CD4-positive, alpha-beta T cell treated with Interleukin-6 for 4 hours (primary cell): Measurements from ENCODE around the gene MEGF11.
"Not testable (repeated sequence)": the region's sequence is repeated elsewhere in the genome, so short reads cannot be mapped to it uniquely, and the experiment has no call there.

Source experiments
- DNase-seq: peaks from one replicate; pipeline ENCODE4 v3.0.0-alpha.2; 2020; ENCODE audit warnings: mixed read lengths

The MEGF11 gene

DNA sequence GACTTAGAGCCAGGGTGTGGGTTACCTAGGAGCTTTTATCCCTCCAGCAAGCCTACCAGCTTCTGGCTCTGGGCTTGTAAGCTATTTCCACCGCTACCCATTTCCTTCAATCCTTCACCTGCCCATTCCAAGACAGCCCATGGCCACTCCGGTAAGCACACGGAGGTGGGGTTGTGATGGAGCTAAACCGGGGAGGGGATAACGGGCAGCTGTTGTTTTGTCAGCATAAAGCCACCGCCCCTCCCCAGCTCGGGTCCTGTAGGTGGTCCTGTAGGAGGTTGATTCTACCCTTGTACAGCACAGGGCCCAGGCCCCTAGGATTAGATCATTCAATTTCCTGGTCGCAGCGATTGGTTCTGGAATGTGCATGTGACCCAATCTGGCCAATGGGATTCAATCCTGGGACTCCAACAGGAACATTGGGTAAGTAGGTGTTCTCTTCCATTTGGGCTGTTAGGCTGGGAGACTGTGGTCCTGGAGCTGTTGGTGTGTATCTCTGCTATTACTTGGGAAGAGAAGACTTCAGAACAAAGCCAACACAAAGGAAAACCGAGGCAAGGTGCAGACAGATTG is 233.6 kb downstream of the MEGF11 start:
- DNase-seq = no peak

DNA sequence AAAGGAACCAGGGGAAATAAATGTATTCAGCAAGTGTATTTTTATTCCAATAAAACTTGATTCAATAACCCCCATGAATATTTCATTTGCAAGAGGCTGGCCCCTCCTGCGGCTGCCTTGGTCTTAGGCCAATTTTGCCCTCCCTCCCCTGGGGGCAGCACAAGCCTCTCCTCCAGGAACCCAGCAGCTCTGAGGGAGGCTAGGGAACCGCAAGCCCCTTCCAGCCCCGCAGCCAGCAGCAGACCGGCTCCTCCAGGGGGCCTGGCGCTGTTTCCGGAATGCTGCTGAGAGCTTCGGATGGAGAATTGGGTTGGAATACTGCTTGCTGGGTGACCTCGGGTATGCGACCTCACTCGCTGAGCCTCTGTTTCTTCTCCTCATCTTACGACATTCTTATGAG is 234.2 kb downstream of the MEGF11 start:
- DNase-seq = no peak

DNA sequence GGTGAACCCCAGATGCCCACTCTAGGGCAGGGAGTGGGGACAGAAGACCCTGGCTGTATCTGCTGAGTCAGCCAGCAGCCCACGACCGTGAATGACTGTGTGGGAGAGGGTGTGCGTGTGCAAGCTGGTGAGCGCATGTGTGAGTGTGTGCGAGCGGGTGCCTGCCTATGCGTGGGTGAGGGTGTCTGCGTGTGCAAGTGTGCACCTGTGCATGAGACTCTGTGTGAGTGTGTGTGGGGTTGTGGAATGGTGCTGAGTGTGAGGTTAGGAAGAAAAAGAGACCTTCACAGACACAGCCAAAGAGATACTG is 235.1 kb downstream of the MEGF11 start:
- DNase-seq = no peak

DNA sequence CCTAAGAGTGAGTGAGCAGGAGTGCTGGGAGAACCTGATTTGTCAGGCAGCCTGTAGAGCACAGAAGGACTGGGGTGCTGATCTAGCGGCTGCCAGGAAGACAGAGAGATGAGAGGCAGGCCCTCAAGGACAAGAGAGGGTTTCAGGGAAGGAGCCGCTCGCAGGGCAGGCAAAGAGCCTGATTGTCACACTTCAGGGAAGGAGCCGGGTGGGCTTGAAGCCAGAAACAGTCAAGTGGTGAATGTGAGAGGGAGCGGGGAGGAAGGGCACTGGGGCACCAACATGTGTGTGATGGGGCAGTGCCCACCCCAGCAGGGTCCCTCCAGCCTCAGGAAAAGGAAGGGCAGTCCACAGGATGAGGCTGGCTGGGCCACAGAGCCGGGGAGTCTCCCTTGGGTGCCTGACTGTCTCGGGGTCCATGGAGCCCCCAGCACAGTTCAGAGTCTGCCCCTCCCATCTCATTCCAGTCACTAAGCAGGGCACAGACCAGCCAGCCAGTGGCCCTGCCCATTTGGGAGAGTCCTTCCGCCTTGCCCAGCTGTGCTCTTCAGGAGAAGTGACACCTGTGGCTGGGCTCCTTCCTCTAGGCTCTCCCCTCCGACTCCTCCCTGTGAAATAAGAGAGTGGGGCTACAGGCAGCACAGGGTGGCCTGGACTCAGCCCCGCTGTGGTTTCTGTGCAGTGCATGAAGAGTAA is 235.6 kb downstream of the MEGF11 start:
- DNase-seq = no peak

DNA sequence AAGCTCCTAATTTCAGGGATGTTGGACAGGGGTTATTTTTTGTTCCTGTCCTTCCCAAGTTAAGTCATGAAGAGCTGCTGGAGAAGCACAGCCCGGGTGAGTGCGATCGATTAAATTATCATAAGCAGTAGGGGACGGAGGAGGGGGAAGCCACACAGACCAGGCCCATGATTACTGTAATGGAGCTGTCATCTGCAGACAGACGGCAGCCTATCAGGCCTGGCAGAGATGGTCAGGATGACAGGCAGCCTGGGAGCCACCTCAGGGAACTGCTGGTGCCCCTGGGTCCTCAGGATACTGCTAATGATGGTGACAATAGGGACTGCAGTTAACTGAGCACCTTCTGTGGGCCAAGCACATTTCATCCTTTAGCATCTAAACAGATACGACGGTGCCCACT is 236.6 kb downstream of the MEGF11 start:
- DNase-seq = no peak

DNA sequence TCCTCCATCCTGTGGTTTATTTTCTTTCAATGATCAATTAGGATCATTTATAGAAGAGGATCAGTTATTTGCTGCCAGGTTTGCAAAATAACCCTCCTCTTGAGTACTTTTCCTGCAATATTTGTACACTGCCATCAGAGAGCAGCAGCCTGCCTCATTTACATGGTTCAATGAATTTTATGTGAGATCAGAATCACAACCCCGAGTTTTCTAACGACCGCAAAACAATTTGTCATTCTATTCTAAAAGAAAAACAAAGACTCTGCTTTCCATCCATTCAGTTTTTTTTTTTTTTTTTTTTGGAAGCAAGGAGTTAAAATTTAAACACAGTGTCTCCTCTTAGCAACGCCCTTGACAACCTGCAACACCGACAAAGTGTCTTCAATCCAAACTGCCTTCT is 237.4 kb downstream of the MEGF11 start:
- no peak for DNase-seq

DNA sequence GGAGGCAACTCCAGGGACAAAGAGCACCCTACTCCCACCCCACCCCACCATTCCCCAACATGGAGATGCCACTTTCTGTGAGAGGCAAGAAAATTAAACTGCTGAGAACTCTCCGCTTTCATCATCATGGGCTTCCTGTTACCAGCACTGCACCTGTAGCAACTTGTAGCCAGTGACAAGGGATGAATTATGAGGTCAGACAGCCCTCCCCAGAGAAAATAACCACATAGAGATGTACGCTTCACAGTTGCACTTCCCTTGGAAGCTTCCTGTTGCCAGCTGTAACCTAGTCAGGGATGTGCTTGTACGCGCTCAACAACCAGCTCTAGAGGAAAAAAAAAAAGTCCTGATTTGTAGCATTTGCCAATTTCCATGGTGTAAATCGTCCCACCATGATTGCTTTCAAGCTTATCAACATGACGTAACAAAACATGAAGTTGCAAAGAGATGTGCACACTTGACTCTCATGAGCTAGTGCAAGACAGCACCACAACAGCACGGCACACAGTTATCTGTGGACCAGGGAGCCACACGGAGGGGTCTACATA is 238.8 kb downstream of the MEGF11 start:
- DNase-seq = no peak

DNA sequence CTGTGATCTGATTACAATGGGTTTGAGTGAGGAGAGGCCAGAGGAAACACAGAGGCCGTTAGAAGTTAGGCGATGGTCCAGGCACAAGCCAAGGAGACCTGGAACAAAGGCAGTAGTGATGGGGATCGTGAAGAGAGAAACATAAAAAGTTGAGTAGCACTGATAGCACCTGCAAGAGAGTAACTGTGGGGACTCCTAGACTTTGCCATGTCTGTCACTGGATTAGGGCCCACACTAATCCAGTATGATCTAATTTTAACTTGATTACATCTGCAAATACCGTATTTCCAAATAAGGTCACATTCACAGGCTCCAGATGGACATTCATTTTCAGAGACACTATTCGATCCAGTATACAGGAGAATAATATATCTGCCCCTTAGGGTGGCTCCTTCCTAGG is 239.5 kb downstream of the MEGF11 start:
- DNase-seq = no peak

DNA sequence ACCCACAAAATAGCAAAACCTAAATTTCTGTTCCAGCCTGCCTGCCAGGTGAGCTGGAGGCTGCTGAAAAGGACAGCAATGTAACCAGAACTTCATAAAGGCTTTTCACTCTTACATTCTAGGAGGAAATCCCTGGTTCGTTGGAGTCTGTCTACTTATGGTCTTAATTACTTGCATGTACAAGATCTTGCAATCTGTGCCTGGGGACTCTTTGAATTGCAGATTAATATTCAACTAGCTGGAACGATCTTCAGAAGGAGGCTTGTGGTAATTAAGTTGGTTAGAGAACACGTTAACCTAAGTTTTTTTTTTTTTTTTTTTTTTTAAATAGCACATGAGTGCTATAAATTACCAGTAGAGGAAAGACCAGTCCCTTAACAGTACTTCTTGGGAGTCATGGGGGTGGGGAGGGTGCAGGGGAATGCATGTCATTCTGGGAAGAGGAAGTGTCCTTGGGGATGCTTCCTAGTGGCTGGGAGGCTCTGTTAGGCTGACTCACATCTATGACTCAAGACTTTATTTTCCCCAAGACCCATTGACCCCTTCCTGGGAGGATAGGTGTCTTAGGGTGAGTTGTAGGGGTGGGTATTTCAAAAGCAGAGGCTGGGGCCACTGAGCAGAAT is 244.5 kb downstream of the MEGF11 start:
- DNase-seq = no peak

DNA sequence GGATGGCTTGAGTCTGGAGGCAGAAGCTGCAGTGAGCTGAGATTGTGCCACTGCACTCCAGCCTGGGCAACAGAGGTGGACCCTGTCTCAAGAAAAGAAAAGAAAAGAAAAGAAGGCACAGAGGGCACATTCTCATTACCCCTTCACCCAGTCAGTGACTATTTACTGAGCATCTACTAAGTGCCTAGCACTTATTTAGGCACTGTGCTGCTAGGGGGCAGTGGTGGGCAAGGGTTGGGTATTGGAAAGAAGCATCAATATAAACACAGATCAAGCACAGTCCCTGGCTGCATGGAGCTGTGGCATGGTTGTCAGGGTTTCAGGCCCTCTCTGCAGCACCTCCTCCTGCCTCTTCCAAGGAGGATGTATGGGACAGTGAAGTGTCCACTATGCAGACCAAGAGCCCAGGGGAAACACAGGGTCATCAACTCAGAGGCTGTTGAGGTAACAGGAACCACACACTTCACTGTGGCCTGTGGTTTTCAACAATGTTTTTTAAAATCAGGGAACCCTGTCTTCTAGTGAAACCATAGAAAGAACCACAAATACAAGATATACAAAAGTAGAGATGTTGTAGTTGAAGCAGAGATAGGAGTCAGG is 245.8 kb downstream of the MEGF11 start:
- no peak for DNase-seq

DNA sequence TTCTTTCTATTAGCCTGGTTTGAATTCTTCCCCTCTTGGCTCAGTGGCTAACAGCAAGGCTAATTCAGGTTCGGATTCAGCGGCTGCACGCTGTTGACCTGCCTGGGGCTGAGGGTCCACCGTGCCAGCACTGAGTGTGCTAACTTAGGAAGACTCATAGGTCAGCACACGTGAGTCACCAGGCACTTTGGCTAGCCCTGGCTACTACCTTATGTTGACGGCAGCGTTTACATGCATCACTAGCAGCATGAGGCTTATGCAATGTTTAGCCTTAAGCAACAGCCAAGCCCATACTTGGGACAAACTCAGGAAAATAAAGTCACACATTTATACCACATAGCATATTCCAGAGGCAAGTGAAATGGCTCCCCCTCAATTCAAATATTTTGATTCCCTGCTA is 246.6 kb downstream of the MEGF11 start:
- no peak for DNase-seq

DNA sequence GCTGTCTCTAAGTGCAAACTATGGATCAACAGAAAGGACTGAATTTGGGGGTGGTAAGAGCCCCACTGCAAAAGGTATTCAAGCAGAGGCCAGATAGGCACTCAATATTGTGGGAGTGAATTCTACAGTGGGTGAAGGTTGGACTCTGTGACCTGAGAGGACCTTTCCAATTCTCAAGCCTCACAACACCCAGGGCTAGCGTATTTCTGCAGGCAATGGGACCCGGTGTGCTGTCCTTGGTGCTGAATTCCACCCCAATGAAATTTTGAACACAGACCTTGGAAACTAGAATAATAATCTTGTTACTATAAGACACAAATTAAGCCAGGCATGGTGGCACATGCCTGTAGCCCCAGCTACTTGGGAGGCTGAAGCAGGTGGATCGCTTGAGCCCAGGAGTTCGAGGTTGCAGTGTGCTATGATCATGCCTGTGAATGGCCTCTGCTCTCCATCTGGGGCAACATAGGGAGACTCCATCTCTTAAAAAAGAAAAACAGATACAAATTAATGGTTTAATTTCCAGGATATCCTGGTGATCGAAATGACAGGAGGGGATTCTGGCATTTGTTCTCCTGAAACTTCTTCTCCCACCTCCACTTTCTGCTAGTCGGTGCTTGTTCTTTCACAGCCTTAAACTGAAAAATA is 248.8 kb downstream of the MEGF11 start:
- no peak for DNase-seq

DNA sequence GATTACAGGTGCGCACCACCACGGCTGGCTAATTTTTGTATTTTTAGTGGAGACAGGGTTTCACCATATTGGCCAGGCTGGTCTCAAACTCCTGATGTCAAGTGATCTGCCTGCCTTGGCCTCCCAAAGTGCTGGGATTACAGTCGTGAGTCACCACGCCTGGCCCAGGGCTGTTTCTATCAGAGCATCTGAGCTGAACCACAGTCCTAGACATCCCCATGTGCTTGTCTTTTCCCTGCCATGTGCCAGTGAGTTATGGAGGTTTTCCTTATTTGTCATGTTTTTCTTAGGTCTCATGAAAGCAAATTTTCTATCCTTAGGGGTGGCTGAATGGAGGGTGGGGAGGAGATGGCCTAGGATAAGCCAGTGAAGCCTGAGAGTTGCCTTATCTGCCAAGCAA is 250.4 kb downstream of the MEGF11 start:
- DNase-seq = not testable (repeated sequence)

DNA sequence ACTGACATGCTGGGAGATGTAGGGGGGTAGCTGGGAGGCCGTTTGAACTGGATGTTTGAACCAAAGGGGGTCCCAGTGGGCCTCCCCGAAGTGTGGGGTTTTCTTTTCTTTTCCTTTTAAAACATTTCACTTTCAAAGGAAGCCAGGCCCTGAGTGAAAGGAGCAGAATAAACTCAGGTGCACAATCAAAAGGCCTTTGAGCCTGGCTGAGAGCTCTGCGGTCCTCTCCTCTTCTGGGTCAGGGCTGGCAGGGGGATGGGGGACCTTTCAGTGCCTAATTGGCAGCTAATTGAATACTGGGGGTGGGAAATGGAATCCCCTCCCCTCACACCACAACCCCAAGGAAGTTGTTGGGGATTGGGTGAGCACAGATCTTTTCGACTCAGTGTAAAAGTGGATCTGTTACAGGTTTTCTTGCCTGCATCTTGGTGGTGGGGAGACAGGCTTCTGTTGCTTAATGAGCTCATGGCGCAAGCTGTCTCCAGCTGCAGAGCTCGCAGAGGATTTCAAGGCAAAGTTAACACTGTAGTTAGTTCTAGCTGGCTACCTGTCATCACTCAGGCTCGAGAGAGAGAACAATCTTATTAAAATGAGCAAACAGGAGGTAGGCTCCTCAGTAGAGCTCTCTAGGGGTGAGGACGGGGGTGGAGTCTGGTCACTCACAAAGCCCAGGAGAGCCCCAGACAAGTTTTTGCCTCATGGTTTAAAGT is 251.7 kb downstream of the MEGF11 start:
- DNase-seq = no peak

DNA sequence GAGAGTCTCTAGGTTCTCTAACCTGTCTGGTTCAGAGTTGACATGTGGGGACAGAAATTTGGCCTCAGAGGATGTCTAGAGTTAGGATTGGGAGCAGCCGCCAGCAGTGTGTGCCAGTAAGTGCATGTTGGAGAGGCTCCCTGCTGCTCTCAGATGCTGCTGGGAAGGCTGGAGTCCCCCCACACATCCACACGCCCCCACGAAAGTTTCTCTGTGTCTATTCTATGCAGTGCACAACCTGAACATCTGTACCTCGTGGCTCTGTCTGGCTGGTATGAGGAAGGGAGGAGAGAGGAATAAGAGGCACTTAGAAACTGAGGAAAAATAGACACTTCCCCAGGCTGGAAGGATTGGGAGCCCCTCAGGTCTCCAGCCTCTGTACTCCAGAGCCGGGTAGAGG is 252.5 kb downstream of the MEGF11 start:
- DNase-seq = no peak

DNA sequence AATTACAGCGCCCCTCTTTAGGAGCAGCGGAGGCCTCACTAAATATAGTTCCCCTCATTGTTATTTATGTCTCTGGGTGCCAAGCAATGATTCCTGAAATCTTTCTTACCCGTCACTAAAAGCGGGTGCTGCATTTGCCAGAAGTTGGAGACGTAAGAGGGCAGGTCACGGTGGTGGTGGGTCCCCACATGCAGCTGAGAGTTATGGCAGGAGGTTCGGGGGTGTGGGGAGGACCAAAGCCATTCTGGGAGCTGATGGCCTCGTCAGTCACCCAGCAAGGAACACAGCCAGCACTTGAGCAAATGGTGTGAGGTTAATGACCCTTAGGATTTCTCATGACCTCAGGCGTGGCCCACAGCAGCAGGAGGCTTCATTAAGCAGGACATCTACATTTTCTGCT is 255.1 kb downstream of the MEGF11 start:
- DNase-seq = no peak

DNA sequence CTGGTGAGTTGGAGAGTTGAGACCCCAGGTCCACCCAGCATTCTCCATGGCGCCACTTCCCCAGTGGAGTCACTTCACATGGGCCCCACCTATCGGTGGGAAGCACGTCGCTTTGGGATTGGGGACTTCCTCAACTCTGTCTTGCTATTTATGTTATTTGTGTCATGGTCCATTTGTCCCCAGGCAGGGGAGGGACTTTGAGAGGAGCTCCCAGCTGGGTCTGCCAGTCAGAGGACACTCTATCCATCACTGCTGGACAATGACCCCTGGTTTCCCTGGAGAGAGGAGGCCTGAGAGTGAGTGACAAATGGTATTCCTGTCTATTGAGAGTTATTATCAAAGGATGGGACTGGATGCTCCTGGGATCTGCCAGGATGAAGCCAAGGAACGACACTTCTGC is 256.6 kb downstream of the MEGF11 start:
- no peak for DNase-seq

DNA sequence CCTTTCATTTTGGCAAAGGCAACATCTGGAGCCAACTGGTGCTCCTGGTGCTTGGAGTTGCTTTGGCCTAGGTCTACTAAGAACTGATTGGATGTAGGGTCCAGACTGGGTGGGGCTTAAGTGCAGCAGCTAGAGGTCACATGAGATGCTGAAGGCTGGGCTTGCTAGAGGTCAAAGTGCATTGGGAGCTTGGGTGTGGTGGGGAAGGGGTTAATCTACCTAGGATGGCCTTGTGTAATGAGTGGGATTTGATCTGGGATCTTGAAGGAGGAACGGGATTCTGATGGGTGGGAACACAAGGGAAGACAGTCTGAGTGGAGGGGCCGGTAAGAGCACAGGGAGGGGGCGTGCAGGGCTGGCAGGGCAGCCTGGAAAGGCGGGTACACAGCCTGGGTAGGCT is 258.7 kb downstream of the MEGF11 start:
- DNase-seq = no peak

DNA sequence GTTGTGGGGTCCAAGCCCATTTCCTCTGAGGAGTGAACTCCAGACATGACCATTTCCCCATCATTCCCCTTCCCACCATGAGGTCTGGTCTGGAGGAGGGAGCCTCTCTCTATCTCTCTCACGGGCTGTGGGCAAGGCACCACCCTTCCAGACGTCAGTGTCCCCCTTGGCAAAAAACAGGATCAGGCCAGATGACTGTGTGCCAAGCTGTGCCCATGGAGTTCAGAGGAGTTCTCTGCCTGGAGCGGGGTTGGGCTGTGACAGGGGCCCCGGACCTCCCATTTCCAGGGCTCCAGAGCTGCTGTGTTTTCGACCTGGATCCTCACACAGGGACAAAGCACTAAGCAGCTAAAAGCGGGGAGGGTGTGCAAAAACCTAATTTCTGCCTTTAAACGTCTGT is 259.8 kb downstream of the MEGF11 start:
- DNase-seq = no peak

DNA sequence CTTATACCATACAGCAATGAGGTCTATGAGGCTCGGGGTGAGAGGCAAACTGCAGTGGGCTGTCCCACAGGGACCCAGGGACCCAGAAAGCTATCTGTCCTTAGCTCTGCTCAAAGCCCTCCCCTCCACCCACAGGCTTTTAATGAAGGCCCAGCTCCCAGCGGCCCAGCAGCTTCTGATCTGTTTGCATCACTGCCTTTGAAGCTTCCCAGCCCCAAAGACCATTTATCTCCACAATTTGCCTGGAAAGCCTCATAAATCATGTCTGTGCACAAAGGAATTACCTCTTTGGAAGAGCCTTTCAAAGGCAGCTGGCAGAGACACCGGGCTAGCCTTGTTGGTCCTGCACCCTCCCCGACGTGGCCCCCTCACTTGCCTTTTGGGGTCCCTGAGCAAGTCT is 260.3 kb downstream of the MEGF11 start:
- no peak for DNase-seq

DNA sequence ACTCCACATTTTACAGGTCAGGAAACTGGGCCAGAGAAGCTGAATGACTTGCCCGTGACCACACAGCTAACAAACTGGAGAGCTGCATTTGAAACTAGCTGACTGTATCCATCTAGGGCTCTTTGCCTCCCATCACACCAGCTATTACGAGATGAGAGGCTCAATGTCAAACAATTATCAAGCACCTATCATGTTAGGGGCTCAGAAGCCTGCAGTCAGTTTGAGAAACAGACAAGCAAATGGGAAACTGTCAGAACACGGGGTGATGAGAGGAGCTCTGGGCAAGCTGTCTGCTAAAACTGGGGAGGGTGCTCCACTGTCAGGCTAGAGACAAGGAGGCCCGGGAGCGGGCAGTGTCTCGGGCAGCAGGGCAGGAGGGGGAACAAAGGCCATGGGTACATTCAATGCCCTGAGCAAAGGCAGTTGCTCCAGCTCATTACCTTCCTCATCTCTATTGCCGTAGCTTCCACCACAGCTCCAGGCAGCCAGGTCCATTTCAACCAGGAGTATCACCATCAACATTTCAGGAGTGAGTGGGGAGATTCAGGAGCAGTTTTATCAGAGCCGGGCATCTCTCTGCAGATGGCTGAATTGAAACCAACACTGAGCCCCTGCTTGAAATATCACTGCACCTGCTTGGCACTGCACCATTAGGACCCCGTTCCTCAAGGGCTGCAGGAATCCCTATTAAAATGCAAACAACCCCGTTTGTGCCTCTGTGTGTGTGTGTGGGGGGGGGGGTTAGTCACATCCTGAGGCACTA is 261.6 kb downstream of the MEGF11 start:
- no peak for DNase-seq

DNA sequence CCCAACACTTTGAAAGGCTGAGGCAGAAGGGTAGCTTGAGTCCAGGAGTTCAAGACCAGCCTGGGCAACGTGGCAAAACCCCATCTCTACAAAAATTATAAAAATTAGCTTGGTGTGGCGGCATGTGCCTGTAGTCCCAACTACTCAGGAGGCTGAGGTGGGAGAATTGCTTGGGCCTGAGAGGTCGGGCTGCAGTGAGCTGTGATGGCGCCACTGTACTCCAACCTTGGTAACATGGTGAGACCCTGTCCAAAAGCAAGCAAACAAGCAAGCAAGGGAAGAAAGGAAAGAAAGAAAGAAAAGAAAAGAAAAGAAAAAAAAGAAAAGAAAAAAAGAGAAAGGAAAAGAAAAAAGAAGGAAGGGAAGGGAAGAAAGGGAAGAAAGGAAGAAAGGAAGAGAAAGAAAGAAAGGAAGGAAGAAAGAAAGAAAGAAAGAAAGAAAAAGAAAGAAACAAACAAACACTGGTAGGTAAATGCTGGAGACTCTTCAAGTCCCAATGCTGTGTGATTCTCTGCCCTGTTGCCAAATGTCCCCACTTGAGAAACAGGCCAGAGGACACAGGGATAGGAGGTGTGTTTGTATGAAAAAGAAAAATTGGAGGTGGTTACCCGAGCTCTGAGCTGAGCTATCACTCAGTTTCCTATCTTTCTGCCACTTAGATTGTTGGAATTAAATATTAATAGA is 263.1 kb downstream of the MEGF11 start:
- no peak for DNase-seq
